ENCODE data around the gene ATOH1.

GRCh38 chr4:93825551-93826216 is 2.9 kb upstream of the ATOH1 start:
- TF ChIP-seq MAX (IDR thresholded peaks at IDR 0.05) (no peak), CTCF (IDR thresholded peaks at IDR 0.05 in 2 of 3, conservative IDR thresholded peaks at IDR 0.05 in 1 of 3; ENCODE audit: borderline replicate concordance in 1 of 3, insufficient read depth in 1 of 3, low read depth in 2 of 3, low read length in 2 of 3) (no peak), ATF3 (IDR thresholded peaks at IDR 0.05) (no peak), ZNF274 (IDR thresholded peaks at IDR 0.05; ENCODE audit: low read depth, low read length) (no peak), CBX3 (IDR thresholded peaks at IDR 0.05; ENCODE audit: low read depth) (no peak), EZH2 (IDR thresholded peaks at IDR 0.05) (no peak), JUND (IDR thresholded peaks at IDR 0.05) (no peak), POLR2A (IDR thresholded peaks at IDR 0.05; ENCODE audit: borderline replicate concordance, extremely low read depth, insufficient read depth, insufficient read length) (no peak), POLR2AphosphoS5 (IDR thresholded peaks at IDR 0.05; ENCODE audit: low read depth, low read length) (no peak), ZFX (IDR thresholded peaks at IDR 0.05) (no peak), EZH2phosphoT487 (IDR thresholded peaks at IDR 0.05; ENCODE audit: borderline replicate concordance) (no peak), ZBTB33 (IDR thresholded peaks at IDR 0.05; ENCODE audit: extremely low read depth, insufficient replicate concordance, low read length) (no peak), REST (IDR thresholded peaks at IDR 0.05; ENCODE audit: low read depth) (no peak), YY1 (IDR thresholded peaks at IDR 0.05; ENCODE audit: extremely low read depth, insufficient replicate concordance, low read depth, low read length) (no peak)
